OCI-LY7 (cell line): ENCODE measurements around the gene DSN1. TPM values are rescaled to one million over a fixed set of nuclear protein-coding genes. Genes with fewer than 3 reads are reported as not detected.

ENCODE experiments used
- BruUV-seq: library from RNA; stranded (reverse); fragments of 400-500 nt; replicated peaks from 2 replicates; lab custom pipeline; 2021; lab: Mats Ljungman, UMichigan
- CTCF ChIA-PET: fragments of 300-600 bp; sonication (Branson Sonifier 250); formaldehyde crosslinking; loops from one replicate; lab custom pipeline; 2022; ENCODE audit warnings: antibody characterized with exemption; ENCODE audit not compliant: unreplicated experiment; lab: Charles Lee
- POLR2A ChIA-PET: fragments of 300-600 bp; sonication (Branson Sonifier 250); formaldehyde crosslinking; loops from one replicate; lab custom pipeline; 2022; ENCODE audit warnings: antibody characterized with exemption; lab: Charles Lee
- DNase-seq: peaks from one replicate; pipeline ENCODE4 v3.0.0-alpha.2; 2015; ENCODE audit warnings: low spot score
- H2AFZ ChIP-seq: fragments of 200-600 bp; sonication (generic), shearing (Covaris generic); 2 replicates; pipeline ENCODE4 v1.6.1; 2014; ENCODE audit warnings: mild to moderate bottlenecking, antibody characterized with exemption, low read length, moderate library complexity
- H3K27ac ChIP-seq: fragments of 200-600 bp; sonication (generic); 2 replicates; pipeline ENCODE4 v1.5.1; 2014; ENCODE audit warnings: mixed run types, low read depth, mild to moderate bottlenecking, moderate library complexity, low read length, inconsistent platforms; ENCODE audit not compliant: poor library complexity, severe bottlenecking
- H3K36me3 ChIP-seq: fragments of 200-600 bp; sonication (generic); 2 replicates; pipeline ENCODE4 v1.6.1; 2014; ENCODE audit warnings: mild to moderate bottlenecking, antibody characterized with exemption, low read length, moderate library complexity, mixed read lengths; ENCODE audit not compliant: insufficient read depth
- H3K4me1 ChIP-seq: fragments of 200-600 bp; sonication (generic); 2 replicates; pipeline ENCODE4 v1.5.1; 2014; ENCODE audit warnings: mild to moderate bottlenecking, low read length; ENCODE audit not compliant: insufficient read depth, poor library complexity, severe bottlenecking
- H3K4me2 ChIP-seq: fragments of 200-600 bp; sonication (generic); 2 replicates; pipeline ENCODE4 v1.6.1; 2014; ENCODE audit warnings: mild to moderate bottlenecking, low read length
- H3K4me3 ChIP-seq: fragments of 200-600 bp; sonication (generic); 2 replicates; pipeline ENCODE4 v1.5.1; 2014; ENCODE audit warnings: mild to moderate bottlenecking, low read depth, low read length; ENCODE audit not compliant: poor library complexity, severe bottlenecking
- H3K79me2 ChIP-seq: fragments of 200-600 bp; sonication (generic); 2 replicates; pipeline ENCODE4 v1.6.1; 2016; ENCODE audit warnings: low read depth, mild to moderate bottlenecking, low read length, moderate library complexity, mixed read lengths; ENCODE audit not compliant: insufficient read depth
- H3K9me2 ChIP-seq: fragments of 200-600 bp; sonication (generic); 2 replicates; pipeline ENCODE4 v1.6.1; 2016; ENCODE audit warnings: mild to moderate bottlenecking, low read length, mixed read lengths; ENCODE audit not compliant: insufficient read depth
- H3K9me3 ChIP-seq: fragments of 200-600 bp; sonication (generic); 2 replicates; pipeline ENCODE4 v1.6.1; 2014; ENCODE audit warnings: mild to moderate bottlenecking, mixed run types, low read length, mixed read lengths
- H4K20me1 ChIP-seq: fragments of 200-600 bp; sonication (generic); 2 replicates; pipeline ENCODE4 v1.6.1; 2014; ENCODE audit warnings: mild to moderate bottlenecking, antibody characterized with exemption, low read length, moderate library complexity, mixed read lengths; ENCODE audit not compliant: insufficient read depth
- CTCF ChIP-seq: fragments of 200-600 bp; sonication (generic); conservative IDR thresholded peaks from 2 replicates; pipeline ENCODE4 v1.5.1; 2014; ENCODE audit warnings: mild to moderate bottlenecking, antibody characterized with exemption, low read length, moderate library complexity, mixed read lengths
- EZH2phosphoT487 ChIP-seq: fragments of 200-600 bp; sonication (generic); IDR thresholded peaks from 2 replicates; pipeline ENCODE4 v1.6.1; 2018; ENCODE audit warnings: low read depth, borderline replicate concordance, mild to moderate bottlenecking, mixed run types, antibody characterized with exemption, low read length, moderate library complexity, mixed read lengths
- intact Hi-C: fragments of 100-400 bp; cut with micrococcal nuclease; formaldehyde crosslinking; loops from one replicate; pipeline ENCODE4 v1.10.0; 2022; ENCODE audit not compliant: unreplicated experiment
- total RNA-seq, 2 experiments: library from RNA; depleted of rRNA in 1 of 2; stranded (reverse); fragments of >200 nt in 1 of 2; shearing (Covaris generic) in 1 of 2; gene quantifications; 2 replicates each; pipeline ENCODE4 v1.2.3, GENCODE V29; 2014 to 2022

The DSN1 gene
- total RNA-seq, 2 experiments from 2014 or later, result 33.0 to 37.6 TPM

DNA sequence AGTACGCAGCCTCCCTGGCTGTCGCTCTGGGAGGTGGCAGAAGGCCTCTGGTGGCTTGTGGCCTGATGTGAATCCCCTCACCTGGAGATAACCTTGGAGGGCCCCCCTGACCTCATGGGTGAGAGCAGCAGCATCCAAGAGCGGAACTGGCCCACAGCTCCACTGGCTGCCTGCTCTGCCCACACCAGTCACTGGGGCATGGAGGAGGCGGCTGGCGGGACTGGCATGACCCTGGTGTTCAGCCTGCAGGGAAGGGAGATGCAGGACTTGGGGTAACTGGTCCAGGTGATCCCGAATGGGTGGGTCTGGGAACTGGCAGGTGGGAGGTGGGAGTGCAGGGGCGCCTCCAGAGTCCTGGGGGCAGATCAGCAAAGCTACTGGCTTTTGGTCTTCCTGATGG lies 10.6 kb upstream of the DSN1 start:
- H2AFZ ChIP-seq, result no peak overlapping the region
- CTCF ChIA-PET, result no interaction called here
- H4K20me1 ChIP-seq, result no peaks in the 10 kb centered on the region
- BruUV-seq, result no TSS peak
- no peaks in the 10 kb centered on the region for H3K9me2 ChIP-seq
- POLR2A ChIA-PET, result no interaction called here
- no peaks in the 10 kb centered on the region for H3K4me1 ChIP-seq
- no peak overlapping the region for H3K4me3 ChIP-seq
- TF ChIP-seq CTCF, result no peak
- TF ChIP-seq EZH2phosphoT487, result no peak
- no peak overlapping the region for H3K27ac ChIP-seq
- H3K4me2 ChIP-seq, result no peak overlapping the region
- H3K79me2 ChIP-seq, result no peaks in the 10 kb centered on the region
- no peak for DNase-seq
- intact Hi-C loops, result no loop called here
- no peaks in the 10 kb centered on the region for H3K9me3 ChIP-seq
- H3K36me3 ChIP-seq, result no peaks in the 10 kb centered on the region

- H3K36me3 ChIP-seq, result no peaks in the 10 kb centered on the region
- intact Hi-C loops, result no loop called here
- BruUV-seq, result no TSS peak
- no peaks in the 10 kb centered on the region for H4K20me1 ChIP-seq
- POLR2A ChIA-PET, result no interaction called here
- no peak overlapping the region for H3K27ac ChIP-seq
- no peaks in the 10 kb centered on the region for H3K79me2 ChIP-seq
- H3K4me2 ChIP-seq, result no peak overlapping the region
- H3K4me3 ChIP-seq, result no peak overlapping the region
- no peak for DNase-seq
- peaks cover 4% of the 10 kb centered on the region for H3K4me1 ChIP-seq
- CTCF ChIA-PET, result no interaction called here
- no peaks in the 10 kb centered on the region for H3K9me2 ChIP-seq
- H3K9me3 ChIP-seq, result no peaks in the 10 kb centered on the region
- no peak overlapping the region for H2AFZ ChIP-seq
- TF ChIP-seq CTCF (no peak), EZH2phosphoT487 (no peak)
Measured at GRCh38 chr20:36779656-36780025, 6.1 kb upstream of the DSN1 start.

DNA sequence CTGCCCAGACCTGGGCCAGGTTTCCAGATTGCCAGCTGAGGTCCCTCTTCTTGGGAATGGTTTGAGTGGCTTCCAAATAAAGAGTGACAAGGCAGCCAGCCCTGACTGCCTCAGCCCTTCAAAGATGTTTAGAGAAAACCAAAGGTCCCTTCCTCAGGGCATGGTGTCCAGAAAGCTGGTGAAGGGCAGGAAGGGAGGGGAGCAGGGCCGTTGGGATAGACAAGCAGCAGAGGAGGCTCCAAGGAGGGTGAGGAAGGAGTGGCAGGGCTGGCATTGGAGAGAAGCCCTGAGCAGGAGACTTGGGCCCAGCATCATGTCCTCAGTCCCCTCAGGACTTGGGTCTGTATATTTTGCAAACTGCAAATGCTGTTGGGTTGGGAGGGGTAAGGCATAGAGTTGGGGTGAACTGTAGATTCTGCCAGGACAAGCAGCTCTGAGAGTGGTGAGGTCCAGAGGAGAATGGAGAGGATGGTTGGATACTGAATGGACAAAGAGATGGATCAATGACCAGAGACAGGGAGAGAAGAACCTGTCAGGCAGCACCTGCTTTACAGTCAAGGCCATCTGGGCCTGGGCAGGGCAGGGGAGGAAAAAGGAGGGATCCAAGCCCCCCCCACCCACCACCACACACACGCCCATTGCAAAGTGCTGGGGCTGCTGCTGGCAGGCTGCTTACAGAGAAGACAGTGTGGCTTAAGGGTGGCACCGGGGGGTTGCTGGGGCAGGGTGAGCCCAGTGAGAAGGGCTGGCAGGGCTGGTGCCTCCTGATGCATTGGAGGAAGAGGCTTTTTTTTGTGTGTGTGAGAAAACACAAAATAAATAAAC lies 5.5 kb upstream of the DSN1 start:
- Histone ChIP-seq H3K27ac (no peak overlapping the region), H3K4me1 (peaks cover 4% of the 10 kb centered on the region), H2AFZ (no peak overlapping the region), H4K20me1 (no peaks in the 10 kb centered on the region), H3K4me3 (no peak overlapping the region), H3K9me3 (no peaks in the 10 kb centered on the region), H3K9me2 (no peaks in the 10 kb centered on the region), H3K79me2 (no peaks in the 10 kb centered on the region), H3K36me3 (no peaks in the 10 kb centered on the region), H3K4me2 (no peak overlapping the region)
- ChIA-PET POLR2A (no interaction called here), CTCF (no interaction called here)
- TF ChIP-seq EZH2phosphoT487, result no peak
- TF ChIP-seq CTCF, result no peak
- no TSS peak for BruUV-seq
- DNase-seq, result no peak
- intact Hi-C loops, result no loop called here
